IPS-15b (cell line): Measurements from ENCODE around the gene CARNS1.
"Not testable (repeated sequence)": the region's sequence is repeated elsewhere in the genome, so short reads cannot be mapped to it uniquely, and the experiment has no call there.

Source experiments
- H3K27me3 ChIP-seq: one replicate; pipeline ENCODE4 v1.6.1; 2013; ENCODE audit warnings: low read length; ENCODE audit not compliant: control insufficient read depth, insufficient read depth
- H3K36me3 ChIP-seq: one replicate; pipeline ENCODE4 v1.6.1; 2013; ENCODE audit warnings: low read length; ENCODE audit not compliant: control insufficient read depth, insufficient read depth
- H3K4me1 ChIP-seq: one replicate; pipeline ENCODE4 v1.6.1; 2013; ENCODE audit warnings: mild to moderate bottlenecking, low read length; ENCODE audit not compliant: control insufficient read depth, insufficient read depth
- H3K4me3 ChIP-seq: one replicate; pipeline ENCODE4 v1.5.1; 2013; ENCODE audit warnings: low read depth, low read length
- H3K9ac ChIP-seq: one replicate; pipeline ENCODE4 v1.6.1; 2013; ENCODE audit warnings: low read depth, mild to moderate bottlenecking, low read length
- H3K9me3 ChIP-seq: one replicate; pipeline ENCODE4 v1.6.1; 2013; ENCODE audit warnings: mild to moderate bottlenecking, low read length; ENCODE audit not compliant: control insufficient read depth, insufficient read depth

The CARNS1 gene

DNA sequence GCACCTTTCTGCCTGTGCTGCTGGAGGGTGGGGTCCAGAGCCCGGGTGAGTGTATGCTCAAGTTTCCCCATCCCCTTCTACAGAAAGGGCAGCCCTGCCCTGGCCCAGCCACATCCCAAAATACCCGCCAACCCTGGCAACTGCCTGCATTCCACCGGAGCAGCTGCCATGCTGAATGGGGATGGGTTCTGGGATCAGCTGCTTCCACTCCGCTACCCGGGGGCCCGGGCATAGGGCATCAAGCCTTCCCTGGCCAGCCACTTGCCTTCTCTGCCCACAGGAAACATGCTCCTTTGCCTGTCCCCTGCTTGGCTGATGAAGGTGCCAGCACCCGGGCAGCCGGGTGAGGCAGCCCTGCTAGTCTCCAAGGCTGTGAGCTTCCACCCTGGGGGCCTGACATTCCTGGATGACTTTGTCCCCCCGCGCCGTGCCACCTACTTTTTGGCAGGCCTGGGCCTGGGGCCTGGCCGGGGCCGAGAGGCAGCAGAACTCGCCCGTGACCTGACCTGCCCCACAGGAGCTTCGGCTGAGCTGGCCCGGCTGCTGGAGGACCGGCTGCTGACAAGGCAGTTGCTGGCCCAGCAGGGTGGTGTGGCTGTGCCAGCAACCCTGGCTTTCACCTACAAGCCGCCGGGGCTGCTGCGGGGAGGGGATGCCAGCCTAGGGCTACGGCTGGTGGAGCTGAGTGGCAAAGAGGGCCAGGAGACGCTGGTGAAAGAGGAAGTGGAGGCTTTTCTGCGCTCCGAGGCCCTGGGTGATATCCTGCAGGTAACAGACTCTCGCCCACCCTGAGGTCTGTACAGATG is 3.2 kb downstream of the CARNS1 start:
- no peak overlapping the region for H3K9ac ChIP-seq
- peaks cover 4% of the 10 kb centered on the region for H3K4me1 ChIP-seq
- H3K9me3 ChIP-seq: no peaks in the 10 kb centered on the region
- H3K27me3 ChIP-seq: peaks cover 4% of the 10 kb centered on the region
- no peaks in the 10 kb centered on the region for H3K36me3 ChIP-seq
- H3K4me3 ChIP-seq: no peak overlapping the region

DNA sequence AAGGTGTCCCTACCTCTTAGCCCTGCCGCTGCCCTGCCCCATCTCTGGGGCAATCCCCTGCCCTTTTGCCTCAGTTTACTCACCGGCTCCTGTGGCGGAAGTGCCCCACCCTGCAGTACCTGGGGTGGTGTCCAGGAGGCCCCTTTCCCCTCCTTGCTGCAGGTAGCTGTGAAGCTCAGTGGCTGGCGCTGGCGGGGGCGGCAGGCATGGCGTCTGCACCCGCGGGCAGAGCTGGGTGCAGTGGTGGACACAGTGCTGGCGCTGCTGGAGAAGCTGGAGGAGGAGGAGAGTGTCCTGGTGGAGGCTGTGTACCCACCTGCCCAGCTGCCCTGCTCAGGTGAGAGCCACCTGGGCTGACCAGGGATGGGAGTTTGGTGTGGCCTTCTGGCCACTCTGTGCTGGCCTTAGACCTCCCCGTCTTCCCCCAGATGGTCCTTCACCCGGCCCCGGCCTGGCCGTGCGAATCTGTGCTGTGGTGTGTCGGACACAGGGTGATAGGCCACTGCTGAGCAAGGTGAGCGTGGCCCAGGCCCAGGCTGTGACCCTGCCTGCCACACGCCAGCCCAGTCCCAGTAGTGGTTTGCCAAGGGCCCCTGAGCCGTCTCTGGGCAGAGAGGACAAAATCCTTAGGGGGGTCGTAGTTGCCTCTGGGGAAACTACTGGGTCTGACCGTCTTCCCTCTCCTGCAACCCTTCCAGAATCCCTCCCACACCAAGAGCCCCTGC is 4.0 kb downstream of the CARNS1 start:
- Histone ChIP-seq H3K9me3 (no peaks in the 10 kb centered on the region), H3K4me1 (peaks cover 4% of the 10 kb centered on the region), H3K36me3 (no peaks in the 10 kb centered on the region), H3K4me3 (no peak overlapping the region), H3K9ac (no peak overlapping the region), H3K27me3 (peaks cover 4% of the 10 kb centered on the region)

DNA sequence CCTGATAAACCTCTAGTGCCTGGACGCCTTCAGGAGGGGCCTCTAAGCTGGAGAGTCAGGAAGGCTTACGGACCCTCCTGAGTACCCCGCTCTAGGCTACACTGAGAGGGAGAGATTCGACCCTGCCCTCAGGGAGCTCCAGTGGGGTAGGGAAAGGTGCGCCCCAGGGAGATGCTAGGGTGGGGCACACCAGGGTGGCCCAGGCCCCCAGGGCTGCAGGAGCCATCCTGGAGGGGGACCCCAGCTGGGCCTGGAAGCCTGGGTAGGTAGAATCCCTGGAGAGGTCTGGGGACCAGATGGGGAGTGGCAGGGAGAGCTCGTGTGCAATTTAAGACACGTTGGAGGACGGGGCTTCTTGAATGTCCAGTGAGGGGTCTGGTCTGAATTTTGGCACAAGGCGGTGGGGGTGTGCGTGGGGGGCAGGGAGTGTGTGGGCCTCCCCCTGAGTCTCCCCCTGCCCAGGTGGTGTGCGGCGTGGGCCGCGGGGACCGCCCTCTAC is 4.7 kb downstream of the CARNS1 start:
- Histone ChIP-seq H3K4me3 (peak overlapping the region; percentile 50), H3K36me3 (no peaks in the 10 kb centered on the region), H3K9ac (no peak overlapping the region), H3K9me3 (no peaks in the 10 kb centered on the region), H3K4me1 (peaks cover 4% of the 10 kb centered on the region), H3K27me3 (peaks cover 4% of the 10 kb centered on the region)

DNA sequence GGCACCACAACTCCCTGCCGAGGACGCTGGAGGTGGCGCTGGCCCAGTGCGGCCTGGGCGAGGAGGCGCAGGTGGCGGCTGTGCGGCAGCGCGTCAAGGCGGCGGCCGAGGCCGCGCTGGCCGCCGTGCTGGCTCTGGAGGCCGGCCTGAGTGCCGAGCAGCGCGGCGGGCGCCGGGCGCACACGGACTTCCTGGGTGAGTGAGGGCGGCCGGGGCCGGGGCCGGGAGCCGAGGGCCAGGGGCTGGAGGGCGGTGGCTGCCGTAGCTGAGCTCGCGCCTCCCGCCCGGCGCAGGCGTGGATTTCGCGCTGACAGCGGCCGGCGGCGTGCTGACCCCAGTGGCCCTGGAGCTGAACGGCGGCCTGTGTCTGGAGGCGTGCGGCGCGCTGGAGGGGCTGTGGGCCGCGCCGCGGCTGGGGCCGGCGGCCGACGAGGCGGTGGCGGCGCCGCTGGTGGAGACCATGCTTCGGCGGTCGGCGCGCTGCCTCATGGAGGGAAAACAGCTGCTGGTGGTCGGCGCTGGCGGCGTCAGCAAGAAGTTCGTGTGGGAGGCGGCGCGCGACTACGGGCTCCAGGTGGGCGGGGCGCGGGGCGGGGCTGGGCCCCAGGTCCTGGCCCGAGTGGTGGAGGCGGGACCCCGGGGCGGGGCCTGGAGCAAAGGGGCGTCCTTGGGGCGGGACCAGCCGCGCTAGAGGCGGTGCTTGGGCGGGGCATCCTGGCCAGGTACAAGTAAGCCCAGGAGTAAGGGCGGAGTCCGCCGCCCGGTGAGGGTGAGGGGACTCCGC is 5.4 kb downstream of the CARNS1 start:
- Histone ChIP-seq H3K9ac (no peak overlapping the region), H3K4me1 (peaks cover 4% of the 10 kb centered on the region), H3K36me3 (no peaks in the 10 kb centered on the region), H3K9me3 (no peaks in the 10 kb centered on the region), H3K27me3 (peaks cover 4% of the 10 kb centered on the region), H3K4me3 (peak overlapping the region; percentile 50)

DNA sequence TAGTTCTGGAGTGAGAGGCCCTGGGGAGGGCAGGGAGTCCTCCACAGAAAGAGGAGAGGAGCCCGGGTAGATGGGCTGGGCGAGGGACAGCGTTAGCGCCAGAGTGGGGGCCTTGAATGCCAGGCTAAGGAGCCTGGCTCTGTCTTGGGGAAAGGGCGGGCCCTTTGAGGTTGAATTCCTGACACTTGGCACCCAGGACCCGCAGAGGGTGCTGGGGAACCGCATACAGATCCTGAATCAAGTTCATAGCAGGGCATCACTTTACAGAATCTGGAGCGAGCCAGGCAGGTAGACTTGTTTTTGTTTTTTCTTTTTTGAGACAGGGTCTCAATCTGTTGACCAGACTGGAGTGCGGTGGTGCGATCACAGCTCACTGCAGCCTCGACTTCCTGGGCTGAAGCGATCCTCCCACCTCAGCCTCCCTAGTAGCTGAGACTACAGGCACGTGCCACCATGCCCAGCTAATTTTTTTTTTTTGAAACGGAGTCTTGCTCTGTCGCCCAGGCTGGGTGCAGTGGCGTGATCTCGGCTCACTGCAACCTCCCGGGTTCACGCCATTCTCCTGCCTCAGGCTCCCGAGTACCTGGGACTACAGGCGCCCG is 6.1 kb downstream of the CARNS1 start:
- Histone ChIP-seq H3K9me3 (no peaks in the 10 kb centered on the region), H3K4me1 (no peaks in the 10 kb centered on the region), H3K27me3 (peaks cover 4% of the 10 kb centered on the region), H3K36me3 (no peaks in the 10 kb centered on the region), H3K4me3 (peak overlapping the region; percentile 13), H3K9ac (no peak overlapping the region)

DNA sequence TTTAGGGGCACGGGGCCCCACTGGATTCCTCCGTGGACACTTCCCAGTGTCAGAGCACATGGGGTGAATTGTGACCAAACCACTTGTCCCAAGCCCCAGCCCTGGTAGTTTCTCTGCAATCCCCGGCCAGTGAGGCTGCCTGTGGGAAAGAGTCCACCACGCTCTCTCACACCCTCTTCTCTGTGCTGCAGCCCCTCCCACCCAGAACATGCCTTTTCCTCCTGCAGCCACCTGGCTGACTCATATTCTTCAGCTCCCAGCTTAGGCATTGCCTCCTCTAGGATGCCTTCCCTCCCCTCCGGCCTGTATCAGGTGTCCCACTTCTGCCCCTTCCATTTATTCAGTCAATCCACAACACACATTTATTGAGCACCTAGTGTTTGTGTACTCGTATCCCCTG is 7.4 kb downstream of the CARNS1 start:
- H3K9ac ChIP-seq: no peak overlapping the region
- no peaks in the 10 kb centered on the region for H3K4me1 ChIP-seq
- no peaks in the 10 kb centered on the region for H3K36me3 ChIP-seq
- no peaks in the 10 kb centered on the region for H3K9me3 ChIP-seq
- peaks cover 4% of the 10 kb centered on the region for H3K27me3 ChIP-seq
- no peak overlapping the region for H3K4me3 ChIP-seq

DNA sequence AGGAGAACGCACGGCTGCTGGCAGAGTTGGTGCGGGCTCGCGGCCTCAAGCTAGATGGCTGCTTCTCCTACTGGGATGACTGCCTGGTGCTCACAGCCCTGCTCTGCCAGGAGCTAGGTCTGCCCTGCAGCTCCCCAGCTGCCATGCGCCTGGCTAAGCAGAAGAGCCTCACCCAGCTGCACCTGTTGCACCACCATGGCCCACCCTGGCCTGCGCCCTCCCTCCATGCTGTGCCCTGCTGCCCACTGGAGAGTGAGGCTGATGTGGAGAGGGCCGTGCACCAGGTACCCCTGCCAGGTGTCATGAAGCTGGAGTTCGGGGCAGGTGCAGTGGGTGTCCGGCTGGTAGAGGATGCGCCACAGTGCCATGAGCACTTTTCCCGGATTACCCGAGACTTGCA is 8.0 kb downstream of the CARNS1 start:
- Histone ChIP-seq H3K9me3 (no peaks in the 10 kb centered on the region), H3K9ac (no peak overlapping the region)

DNA sequence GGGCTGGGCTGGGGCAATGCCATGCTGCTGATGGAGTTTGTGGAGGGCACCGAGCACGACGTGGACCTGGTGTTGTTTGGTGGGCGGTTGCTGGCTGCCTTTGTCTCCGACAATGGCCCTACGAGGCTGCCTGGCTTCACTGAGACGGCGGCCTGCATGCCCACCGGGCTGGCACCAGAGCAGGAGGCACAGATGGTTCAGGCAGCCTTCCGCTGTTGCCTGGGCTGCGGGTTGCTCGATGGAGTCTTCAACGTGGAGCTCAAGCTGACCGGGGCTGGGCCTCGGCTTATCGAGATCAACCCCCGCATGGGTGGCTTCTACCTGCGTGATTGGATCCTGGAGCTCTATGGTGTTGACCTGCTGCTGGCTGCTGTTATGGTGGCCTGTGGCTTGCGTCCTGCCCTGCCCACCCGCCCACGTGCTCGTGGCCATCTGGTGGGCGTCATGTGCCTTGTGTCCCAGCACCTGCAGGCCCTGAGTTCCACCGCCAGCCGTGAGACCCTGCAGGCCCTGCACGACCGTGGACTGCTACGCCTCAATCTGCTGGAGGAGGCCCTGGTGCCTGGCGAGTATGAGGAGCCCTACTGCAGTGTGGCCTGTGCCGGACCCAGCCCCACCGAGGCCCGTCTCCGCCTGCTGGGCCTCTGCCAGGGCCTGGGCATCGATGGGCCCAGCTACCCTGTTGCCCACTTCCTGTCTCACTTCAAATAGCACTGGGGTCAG is 8.6 kb downstream of the CARNS1 start:
- H3K4me1 ChIP-seq: no peaks in the 10 kb centered on the region
- no peaks in the 10 kb centered on the region for H3K36me3 ChIP-seq
- no peaks in the 10 kb centered on the region for H3K9me3 ChIP-seq
- no peak overlapping the region for H3K9ac ChIP-seq
- peaks cover 4% of the 10 kb centered on the region for H3K27me3 ChIP-seq
- H3K4me3 ChIP-seq: no peak overlapping the region

More for the DNA sequence above, 8.0 kb downstream of the CARNS1 start:
- Histone ChIP-seq H3K27me3 (peaks cover 4% of the 10 kb centered on the region), H3K36me3 (no peaks in the 10 kb centered on the region), H3K4me1 (no peaks in the 10 kb centered on the region), H3K4me3 (no peak overlapping the region)

DNA sequence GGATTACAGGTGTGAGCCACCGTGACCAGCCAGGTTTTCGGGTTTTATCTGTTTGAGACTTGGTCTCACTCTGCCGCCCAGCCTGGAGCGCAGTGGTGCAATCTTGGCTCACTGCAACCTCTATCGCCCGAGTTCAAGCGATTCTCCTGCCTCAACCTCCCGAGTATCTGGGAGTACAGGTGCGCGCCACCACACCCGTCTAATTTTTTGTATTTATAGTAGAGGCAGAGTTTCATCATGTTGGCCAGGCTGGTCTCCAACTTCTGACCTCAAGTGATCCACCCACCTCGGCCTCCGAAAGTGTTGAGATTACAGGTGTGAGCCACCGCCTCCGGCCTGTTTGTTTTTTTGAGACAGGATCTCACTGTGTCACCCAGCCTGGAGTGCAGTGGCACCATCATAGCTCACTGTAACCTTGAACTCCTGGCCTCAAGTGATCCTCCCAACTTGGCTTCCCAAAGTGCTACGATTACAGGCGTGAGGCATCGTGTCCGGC is 11.9 kb downstream of the CARNS1 start:
- not testable (repeated sequence) for H3K9me3 ChIP-seq, H3K4me1 ChIP-seq, H3K9ac ChIP-seq, H3K27me3 ChIP-seq, H3K36me3 ChIP-seq
- peak overlapping the region; percentile 99 for H3K4me3 ChIP-seq

DNA sequence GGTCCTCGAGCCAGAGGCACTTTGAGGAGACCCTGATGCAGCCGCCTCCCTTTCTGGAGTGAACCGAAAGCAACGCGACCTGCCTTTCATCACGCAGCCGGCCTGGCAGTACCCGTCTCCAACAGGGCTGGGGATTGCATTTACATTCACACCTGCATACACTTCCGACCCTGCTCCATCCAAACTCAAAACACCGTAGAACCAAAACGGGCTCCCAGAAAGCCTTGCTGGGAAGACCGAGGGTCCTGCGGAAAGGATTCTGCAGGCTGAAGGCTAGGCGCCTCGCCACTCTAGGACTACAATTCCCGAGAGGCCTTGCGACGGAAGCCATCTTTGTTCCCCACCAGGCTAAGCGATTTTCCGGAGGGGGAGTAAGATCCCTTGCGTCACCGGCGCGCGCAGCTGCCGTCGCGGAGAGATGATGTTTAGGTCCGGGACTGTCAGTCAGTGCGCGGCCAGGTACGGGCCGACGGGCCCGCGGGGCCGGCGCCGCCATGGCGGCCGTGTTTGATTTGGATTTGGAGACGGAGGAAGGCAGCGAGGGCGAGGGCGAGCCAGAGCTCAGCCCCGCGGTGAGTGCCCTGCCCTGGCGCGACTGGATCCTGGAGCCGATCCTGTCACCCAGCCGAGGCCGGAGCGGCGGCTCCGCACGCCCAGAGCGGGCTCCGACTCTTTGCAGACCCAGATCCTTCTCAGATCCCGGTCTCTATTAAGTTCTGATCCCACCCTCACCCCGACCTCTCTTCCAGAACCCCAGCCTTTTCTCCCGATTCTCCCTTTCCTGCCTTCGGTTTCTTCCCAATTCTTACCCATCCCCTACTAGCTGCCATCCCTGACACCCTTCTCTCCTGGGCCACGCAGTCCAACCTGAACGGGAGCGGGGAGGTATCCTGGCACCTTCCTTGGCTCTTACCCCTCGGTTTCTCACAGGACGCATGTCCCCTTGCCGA is 12.8 kb downstream of the CARNS1 start, which contains the start of gene RPS6KB2:
RPS6KB2 (plus strand) TSS at position 443 of the 950 bp plus-strand sequence; CDS start at position 495, 52 bp downstream.
- Histone ChIP-seq H3K4me1 (no peaks in the 10 kb centered on the region), H3K27me3 (no peaks in the 10 kb centered on the region), H3K4me3 (peak within 1 kb of the TSS; percentile 99), H3K9me3 (no peaks in the 10 kb centered on the region), H3K9ac (peak within 1 kb of the TSS; percentile 85), H3K36me3 (peaks cover 9% of the 10 kb centered on the region)
